ENCODE measurements around the gene COP1.
"Not testable (repeated sequence)": the region's sequence is repeated elsewhere in the genome, so short reads cannot be mapped to it uniquely, and the experiment has no call there.

Gene COP1

GRCh38 chr1:176206961-176207902 is at the start of gene COP1:
Gene COP1, minus strand, starts transcription at chr1:176207286. Its CDS starts 308 bp downstream, at chr1:176206978.
- DNase-seq, result peak; percentile 98

DNA sequence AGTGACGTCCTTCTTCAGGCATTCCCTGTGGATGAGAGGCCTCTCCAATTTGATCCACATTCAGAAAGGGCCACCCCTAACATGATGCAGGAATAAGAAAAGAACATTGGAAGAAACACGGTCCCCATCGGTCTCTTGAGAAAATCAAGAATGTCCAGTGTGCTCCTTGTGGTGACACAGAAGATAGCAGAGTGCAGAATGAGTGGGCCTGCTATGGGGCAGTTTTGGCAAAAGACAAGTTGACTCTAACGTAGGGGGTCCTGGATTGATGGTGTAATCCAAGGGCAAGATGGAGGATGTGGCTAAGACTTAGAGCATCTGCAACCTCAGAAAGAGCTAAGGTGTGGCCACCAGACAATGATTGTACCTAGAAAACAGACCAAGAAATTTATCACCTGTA is 45.1 kb upstream of the COP1 start:
- no peak for DNase-seq

DNA sequence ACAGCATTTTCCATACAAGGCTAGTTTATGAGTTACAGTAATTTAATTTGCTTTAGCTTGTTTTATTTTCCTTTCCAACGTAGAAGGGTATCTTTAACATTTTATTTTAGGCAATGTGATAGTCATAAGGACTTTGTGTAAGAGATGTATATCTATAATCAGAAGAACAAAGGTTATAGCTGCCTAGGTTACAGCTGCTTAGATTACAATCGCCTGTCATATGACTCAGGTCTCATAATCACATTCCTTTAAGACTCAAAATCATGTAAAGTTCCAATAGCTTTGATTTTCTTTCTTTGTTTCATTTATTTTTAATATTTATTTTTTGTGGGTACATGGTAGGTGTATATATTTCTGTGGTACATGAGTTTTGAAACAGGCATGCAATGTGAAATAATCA is 37.8 kb upstream of the COP1 start:
- DNase-seq, result no peak

GRCh38 chr1:176243746-176244145 is 36.7 kb upstream of the COP1 start:
- DNase-seq, result no peak

DNA sequence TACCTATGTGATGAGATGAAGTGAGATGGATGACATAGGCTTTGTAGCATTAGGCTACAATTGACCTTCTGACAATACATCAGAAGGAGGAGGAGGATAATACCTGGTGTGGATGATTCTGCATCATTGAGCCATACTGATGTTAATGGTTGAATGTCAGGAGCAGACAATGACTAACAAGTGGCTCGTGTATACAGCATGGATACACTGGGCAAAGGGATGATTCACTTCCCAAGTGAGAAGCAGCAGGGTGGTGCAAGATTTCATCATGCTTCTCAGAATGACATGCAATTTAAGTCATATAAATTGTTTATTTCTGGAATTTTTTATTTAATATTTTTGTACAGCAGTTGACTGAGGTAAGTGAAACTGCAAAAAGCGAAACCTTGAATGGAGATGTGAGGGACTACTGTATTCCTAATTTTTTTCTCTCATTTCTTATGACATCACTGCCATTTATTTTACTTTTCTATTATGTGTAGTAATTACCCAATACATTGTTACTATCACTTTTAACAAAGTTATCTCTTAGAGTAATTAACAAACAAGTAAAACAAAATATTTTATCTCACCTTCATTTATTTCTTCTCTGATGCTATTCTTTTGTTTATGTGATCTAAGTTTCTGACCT is 34.4 kb upstream of the COP1 start:
- DNase-seq, result no peak

DNA sequence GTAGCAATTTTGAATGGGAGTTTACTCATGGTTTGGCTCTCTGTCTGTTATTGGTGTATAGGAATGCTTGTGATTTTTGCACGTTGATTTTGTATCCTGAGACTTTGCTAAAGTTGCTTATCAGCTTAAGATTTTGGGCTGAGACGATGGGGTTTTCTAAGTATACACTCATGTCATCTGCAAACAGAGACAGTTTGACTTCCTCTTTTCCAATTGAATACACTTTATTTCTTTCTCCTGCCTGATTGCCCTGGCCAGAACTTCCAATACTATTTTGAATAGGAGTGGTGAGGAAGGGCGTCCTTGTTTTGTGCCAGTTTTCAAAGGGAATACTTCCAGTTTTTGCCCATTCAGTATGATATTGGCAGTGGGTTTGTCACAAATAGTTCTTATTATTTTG is 26.6 kb upstream of the COP1 start:
- not testable (repeated sequence) for DNase-seq

GRCh38 chr1:176227579-176227978 is 20.5 kb upstream of the COP1 start:
- no peak for DNase-seq

DNA sequence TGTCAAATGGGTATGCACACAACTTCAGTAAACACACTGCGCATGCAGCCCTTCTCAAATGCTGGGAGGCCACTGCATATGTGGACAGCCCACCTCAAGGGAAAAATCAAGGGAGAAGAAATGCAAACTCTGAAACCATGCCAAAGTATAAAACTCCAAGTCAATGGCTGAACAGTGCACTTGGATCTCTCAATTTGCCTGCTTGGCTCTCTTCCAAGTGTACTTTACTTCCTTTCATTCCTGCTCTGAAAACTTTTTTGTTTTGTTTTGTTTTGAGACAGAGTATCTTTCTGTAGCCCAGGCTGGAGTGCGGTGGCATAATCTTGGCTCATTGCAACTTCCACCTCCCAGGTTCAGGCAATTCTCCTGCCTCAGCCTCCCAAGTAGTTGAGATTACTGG is 18.8 kb upstream of the COP1 start:
- DNase-seq, result no peak

GRCh38 chr1:176225479-176225875 is 18.4 kb upstream of the COP1 start:
- DNase-seq, result no peak

DNA sequence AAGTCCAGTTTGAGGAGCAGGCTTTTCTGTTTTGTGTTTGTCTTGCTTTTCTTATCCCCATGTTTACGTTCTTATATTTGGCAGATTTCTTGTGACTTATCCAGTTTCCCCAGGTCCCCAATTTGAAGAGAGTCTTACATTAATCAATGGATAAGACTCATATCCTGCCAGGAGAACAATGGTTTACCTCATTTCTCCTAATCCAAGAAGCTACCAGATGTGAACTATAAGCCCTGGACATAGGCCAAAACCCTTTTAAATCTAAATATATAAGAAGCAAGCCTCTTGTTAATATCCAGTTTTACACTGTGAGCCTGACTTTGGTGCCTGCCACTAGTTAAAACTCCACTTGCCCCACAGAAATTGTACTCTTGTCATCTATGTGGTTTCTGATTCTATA is 15.1 kb upstream of the COP1 start:
- no peak for DNase-seq

DNA sequence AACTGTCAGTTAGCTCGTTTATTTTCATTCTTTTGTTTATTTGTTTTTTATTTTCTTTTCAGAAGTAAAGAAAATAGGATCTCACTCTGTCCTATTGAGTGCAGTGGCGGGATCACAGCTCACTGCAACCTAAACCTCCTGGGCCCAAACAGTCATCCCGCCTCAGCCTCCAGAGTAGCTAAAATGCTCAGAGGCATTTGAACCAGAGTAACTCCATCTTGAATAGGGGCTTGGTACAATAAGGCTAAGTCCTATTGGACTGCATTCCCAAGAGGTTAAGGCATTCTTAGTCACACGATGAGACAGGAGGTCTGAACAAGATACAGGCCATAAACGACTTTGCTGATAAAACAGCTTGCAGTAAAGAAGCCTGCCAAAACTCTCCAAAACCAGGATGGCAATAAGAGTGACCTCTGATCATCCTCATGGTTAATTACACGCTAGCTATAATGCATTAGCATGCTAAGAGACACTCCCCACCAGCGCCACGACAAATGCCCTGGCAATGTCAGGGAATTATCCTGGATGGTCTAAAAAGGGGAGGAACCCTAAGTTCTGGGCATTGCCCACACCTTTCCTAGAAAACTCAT is 13.1 kb upstream of the COP1 start:
- DNase-seq, result no peak

DNA sequence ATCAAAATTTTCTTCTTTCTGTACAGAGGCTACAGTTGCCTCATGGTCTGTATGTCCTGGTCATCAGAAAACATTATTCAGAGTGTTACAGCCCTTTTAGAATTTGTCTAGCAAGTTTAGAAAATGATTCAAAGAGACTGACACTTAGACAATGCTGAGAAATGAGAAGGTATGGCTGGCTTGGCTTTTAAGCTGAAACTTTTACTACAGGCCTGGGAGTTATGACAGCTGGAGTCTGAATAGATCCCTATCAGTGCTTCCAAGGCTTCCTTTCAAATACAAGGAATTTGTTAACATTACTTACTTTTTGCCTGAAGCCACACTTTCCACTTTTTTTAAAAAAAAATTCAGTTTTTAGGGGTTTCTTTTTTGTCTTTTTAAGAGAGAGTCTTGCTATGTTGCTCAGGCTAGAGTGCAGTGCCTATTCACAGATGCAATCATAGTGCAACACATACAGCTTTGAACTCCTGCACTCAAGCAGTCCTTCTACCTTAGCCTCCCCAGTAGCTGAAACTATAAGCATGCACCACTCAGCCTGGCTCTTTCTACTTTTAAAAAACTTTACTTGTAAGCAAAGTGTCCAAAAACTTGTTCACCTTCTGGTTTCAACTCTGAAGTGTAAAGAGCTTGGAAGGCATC is 10.5 kb upstream of the COP1 start:
- DNase-seq, result no peak

GRCh38 chr1:176216031-176216430 is 8.9 kb upstream of the COP1 start:
- DNase-seq, result no peak

- peak; percentile 14 for DNase-seq
Measured at GRCh38 chr1:176211396-176212165, 4.5 kb upstream of the COP1 start.

DNA sequence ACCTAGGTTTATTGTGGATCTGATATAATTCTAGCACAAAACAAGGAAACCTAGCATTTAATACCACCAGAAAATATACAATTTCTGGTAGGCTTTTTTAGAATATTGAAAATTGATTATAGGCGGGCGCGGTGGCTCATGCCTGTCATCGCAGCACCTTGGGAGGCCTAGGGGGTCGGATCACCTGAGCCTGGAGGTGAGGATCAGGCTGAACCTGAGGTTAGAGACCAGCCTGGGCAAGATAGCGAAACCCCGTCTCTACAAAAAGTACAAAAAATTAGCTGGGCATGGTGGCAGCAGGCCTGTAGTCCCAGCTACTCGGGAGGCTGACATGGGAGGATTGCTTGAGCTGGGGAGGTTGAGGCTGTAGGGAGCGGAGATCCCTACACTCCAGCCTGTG is 948 bp upstream of the COP1 start:
- DNase-seq, result no peak

DNA sequence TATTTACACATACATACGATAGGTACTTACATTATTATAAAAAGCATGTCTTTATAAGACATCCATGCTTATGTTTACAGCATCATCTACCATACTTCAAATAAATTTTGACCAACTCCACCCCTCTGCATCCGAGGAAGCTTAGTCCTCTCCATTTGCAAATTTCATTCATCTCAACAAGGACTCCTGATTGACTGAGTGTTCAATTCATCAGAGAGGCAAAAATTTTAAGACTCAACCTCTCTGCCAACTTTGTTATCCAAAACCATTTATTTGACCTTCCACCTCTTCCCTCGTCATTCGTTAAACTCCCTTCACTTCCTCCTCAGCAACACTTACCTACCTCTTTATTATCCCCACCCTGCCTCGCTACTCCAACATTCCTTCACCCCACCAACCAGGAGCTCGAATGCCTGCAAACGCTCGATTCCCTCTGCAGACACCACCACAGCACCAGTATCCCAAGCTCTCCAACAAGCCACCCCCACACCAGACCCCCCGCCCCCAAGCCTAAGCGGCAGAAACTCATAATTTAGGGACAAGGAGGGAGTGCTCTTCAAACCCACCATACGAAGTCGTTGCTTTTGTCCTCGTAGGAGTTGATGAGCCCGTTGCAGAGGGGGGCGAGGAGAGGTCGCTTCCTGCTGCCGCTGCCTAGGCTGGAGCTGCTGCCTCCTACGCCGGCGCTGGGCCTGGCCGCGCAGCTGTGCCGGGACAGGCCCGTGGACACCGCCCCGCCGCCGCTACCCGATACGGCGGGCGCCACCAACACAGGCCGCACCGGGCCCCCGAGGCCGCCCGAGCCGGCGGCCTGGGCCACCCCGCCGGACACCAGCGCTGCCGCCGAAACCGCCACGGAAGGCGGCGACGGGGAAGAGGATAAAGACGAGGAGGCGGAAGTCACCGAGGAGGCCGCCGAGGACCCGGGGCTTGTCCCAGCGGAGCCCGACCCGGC is 803 bp downstream of the COP1 start:
- peak; percentile 57 for DNase-seq

- DNase-seq, result peak; percentile 47
Measured at GRCh38 chr1:176205332-176205914, 1.7 kb downstream of the COP1 start.

DNA sequence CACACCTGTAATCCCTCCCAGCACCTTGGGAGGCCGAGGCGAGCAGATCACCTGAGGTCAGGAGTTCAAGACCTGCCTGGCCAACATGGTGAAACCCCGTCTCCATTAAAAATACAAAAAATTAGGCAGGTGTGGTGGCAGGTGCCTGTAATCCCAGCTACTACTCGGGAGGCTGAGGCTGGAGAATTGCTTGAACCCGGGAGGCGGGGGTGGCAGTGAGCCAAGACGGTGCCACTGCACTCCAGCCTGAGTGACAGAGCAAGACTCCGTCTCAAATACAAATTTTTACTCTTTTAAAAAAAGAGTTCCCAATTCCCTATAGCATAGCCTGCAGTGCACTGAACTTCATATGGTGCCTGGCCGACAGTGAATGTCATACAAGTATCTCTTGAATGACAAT is 2.4 kb downstream of the COP1 start:
- DNase-seq, result peak; percentile 4

DNA sequence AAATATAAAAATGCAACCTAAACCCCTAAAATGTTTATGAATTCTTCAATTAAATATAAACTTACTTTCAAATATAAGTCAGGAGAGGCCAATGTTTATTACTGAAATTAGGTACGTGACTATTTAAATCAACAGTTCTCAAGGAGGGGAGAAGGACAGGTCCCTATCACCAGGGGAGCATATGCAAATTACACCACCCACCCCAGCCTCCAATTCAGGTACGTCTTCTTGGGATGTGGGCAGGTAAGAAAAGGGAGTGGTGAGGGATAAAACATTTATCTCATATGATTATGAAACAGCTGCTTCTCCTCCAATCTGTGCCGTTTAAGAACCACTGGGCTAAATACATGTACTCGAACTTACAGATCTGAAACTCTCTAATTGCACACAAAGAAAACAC is 3.4 kb downstream of the COP1 start:
- no peak for DNase-seq

DNA sequence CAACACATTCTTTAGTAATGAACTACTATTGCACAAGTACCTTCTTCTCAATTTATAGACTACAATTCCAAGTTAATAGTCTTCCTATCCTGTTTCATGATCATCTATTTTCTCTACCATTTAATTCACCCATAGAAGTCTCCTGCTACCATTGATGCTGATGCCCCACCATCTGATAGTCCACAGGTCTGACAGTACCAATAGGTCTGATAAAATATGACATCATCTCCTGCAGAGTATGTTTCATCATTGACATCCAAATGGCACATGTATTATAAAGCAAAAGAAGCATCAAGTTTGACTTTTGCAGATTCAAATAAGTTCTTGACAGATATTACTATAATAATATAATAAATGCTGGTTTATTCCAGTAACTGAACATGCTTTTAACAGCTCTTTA is 5.5 kb downstream of the COP1 start:
- DNase-seq, result no peak

GRCh38 chr1:176199707-176200106 is 7.4 kb downstream of the COP1 start:
- no peak for DNase-seq

Data from hematopoietic multipotent progenitor cell treated with erythropoietin and hydrocortisone succinate and interleukin-3 and kit ligand, for 6 days (in vitro differentiated cells).